ENCODE results near the gene DENND6B.

- no peak for TF ChIP-seq POLR2A (IDR thresholded peaks at IDR 0.05; ENCODE audit: borderline replicate concordance, extremely low read depth, insufficient read depth, insufficient read length)
- TF ChIP-seq CTCF (IDR thresholded peaks at IDR 0.05 in 2 of 3, conservative IDR thresholded peaks at IDR 0.05 in 1 of 3; ENCODE audit: borderline replicate concordance in 1 of 3, insufficient read depth in 1 of 3, low read depth in 2 of 3, low read length in 2 of 3): no peak
- TF ChIP-seq, protein P1, sequence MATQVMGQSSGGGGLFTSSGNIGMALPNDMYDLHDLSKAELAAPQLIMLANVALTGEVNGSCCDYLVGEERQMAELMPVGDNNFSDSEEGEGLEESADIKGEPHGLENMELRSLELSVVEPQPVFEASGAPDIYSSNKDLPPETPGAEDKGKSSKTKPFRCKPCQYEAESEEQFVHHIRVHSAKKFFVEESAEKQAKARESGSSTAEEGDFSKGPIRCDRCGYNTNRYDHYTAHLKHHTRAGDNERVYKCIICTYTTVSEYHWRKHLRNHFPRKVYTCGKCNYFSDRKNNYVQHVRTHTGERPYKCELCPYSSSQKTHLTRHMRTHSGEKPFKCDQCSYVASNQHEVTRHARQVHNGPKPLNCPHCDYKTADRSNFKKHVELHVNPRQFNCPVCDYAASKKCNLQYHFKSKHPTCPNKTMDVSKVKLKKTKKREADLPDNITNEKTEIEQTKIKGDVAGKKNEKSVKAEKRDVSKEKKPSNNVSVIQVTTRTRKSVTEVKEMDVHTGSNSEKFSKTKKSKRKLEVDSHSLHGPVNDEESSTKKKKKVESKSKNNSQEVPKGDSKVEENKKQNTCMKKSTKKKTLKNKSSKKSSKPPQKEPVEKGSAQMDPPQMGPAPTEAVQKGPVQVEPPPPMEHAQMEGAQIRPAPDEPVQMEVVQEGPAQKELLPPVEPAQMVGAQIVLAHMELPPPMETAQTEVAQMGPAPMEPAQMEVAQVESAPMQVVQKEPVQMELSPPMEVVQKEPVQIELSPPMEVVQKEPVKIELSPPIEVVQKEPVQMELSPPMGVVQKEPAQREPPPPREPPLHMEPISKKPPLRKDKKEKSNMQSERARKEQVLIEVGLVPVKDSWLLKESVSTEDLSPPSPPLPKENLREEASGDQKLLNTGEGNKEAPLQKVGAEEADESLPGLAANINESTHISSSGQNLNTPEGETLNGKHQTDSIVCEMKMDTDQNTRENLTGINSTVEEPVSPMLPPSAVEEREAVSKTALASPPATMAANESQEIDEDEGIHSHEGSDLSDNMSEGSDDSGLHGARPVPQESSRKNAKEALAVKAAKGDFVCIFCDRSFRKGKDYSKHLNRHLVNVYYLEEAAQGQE (IDR thresholded peaks at IDR 0.05; ENCODE audit: low read depth): no peak
- no peak for TF ChIP-seq EZH2 (IDR thresholded peaks at IDR 0.05)
- no peak for TF ChIP-seq MAX (IDR thresholded peaks at IDR 0.05)
These were observed 13.8 kb downstream of the DENND6B start for GRCh38 chr22:50313021-50313420.
